ENCODE measurements around the gene HSD11B2.

The HSD11B2 gene

GRCh38 chr16:67454104-67454503 is 23.2 kb downstream of the HSD11B2 start:
- no peak for DNase-seq

- no peak for DNase-seq
Observed at GRCh38 chr16:67454852-67455251, 23.9 kb downstream of the HSD11B2 start.

GRCh38 chr16:67456391-67457081 is 25.6 kb downstream of the HSD11B2 start:
- peak; percentile 29 for DNase-seq

- DNase-seq: no peak
Observed at GRCh38 chr16:67457611-67458010, 26.7 kb downstream of the HSD11B2 start.

- DNase-seq: no peak
Observed at GRCh38 chr16:67458121-67458641, 27.3 kb downstream of the HSD11B2 start.

GRCh38 chr16:67459066-67459860 is 28.3 kb downstream of the HSD11B2 start:
- DNase-seq: no peak

GRCh38 chr16:67459861-67460150 is 28.9 kb downstream of the HSD11B2 start:
- DNase-seq: no peak

- no peak for DNase-seq
Observed at GRCh38 chr16:67460168-67460567, 29.2 kb downstream of the HSD11B2 start.

GRCh38 chr16:67460961-67461360 is 30.0 kb downstream of the HSD11B2 start:
- DNase-seq: no peak

GRCh38 chr16:67461600-67462278 is 30.8 kb downstream of the HSD11B2 start:
- no peak for DNase-seq

- no peak for DNase-seq
Observed at GRCh38 chr16:67462279-67462655, 31.3 kb downstream of the HSD11B2 start.

GRCh38 chr16:67463059-67463458 is 32.1 kb downstream of the HSD11B2 start:
- no peak for DNase-seq

GRCh38 chr16:67463691-67464090 is 32.8 kb downstream of the HSD11B2 start:
- DNase-seq: no peak

- DNase-seq: no peak
Observed at GRCh38 chr16:67464565-67464964, 33.6 kb downstream of the HSD11B2 start.

GRCh38 chr16:67466581-67466980 is 35.7 kb downstream of the HSD11B2 start:
- no peak for DNase-seq

- no peak for DNase-seq
Observed at GRCh38 chr16:67468731-67469130, 37.8 kb downstream of the HSD11B2 start.

- DNase-seq: no peak
Observed at GRCh38 chr16:67470359-67470758, 39.4 kb downstream of the HSD11B2 start.

- DNase-seq: no peak
Observed at GRCh38 chr16:67471758-67472384, 41.0 kb downstream of the HSD11B2 start.

- DNase-seq: no peak
Observed at GRCh38 chr16:67474551-67475455, 43.9 kb downstream of the HSD11B2 start.

- DNase-seq: no peak
Observed at GRCh38 chr16:67477960-67478554, 47.1 kb downstream of the HSD11B2 start.

- peak; percentile 95 for DNase-seq
Observed at GRCh38 chr16:67480833-67481560, 50.1 kb downstream of the HSD11B2 start, which contains the start of gene ATP6V0D1. Gene ATP6V0D1, minus strand, starts transcription at chr16:67481157. Its CDS starts 71 bp downstream, at chr16:67481086.

All from HCEC 1CT (cell line).